ENCODE results near the gene C1orf146. TPM values are rescaled to one million over a fixed set of nuclear protein-coding genes. Genes with fewer than 3 reads are reported as not detected.

Gene C1orf146
- not detected in 2 replicates for total RNA-seq

- Mint-ChIP-seq H3K36me3 (ENCODE audit: low read depth) (no peaks in the 10 kb centered on the region), H3K27ac (no peak within 1 kb of the TSS), H3K27me3 (ENCODE audit: insufficient read depth) (no peaks in the 10 kb centered on the region), H3K9me3 (no peaks in the 10 kb centered on the region), H3K4me1 (ENCODE audit: low read depth) (no peaks in the 10 kb centered on the region), H3K4me3 (no peak within 1 kb of the TSS)
- no peak for DNase-seq (ENCODE audit: low spot score)
- intact Hi-C loops (cut with micrococcal nuclease) = no loop called here
Observed at GRCh38 chr1:92217721-92218120, at the start of gene C1orf146. Gene C1orf146 (plus strand): TSS chr1:92217915. CDS start chr1:92231421, 13,506 bp downstream.

- intact Hi-C loops (cut with micrococcal nuclease) = no loop called here
- no peaks in the 10 kb centered on the region for H3K4me1 Mint-ChIP-seq (ENCODE audit: low read depth)
- H3K27me3 Mint-ChIP-seq (ENCODE audit: insufficient read depth) = no peaks in the 10 kb centered on the region
- no peak for DNase-seq (ENCODE audit: low spot score)
- no peak overlapping the region for H3K4me3 Mint-ChIP-seq
- H3K9me3 Mint-ChIP-seq = no peaks in the 10 kb centered on the region
- H3K36me3 Mint-ChIP-seq (ENCODE audit: low read depth) = no peaks in the 10 kb centered on the region
- H3K27ac Mint-ChIP-seq = no peak overlapping the region
Observed at GRCh38 chr1:92168657-92169056, 49.1 kb upstream of the C1orf146 start.

- Mint-ChIP-seq H3K27ac (no peak overlapping the region), H3K27me3 (ENCODE audit: insufficient read depth) (no peaks in the 10 kb centered on the region), H3K4me1 (ENCODE audit: low read depth) (no peaks in the 10 kb centered on the region), H3K9me3 (no peaks in the 10 kb centered on the region), H3K36me3 (ENCODE audit: low read depth) (no peaks in the 10 kb centered on the region), H3K4me3 (no peak overlapping the region)
- no peak for DNase-seq (ENCODE audit: low spot score)
- intact Hi-C loops (cut with micrococcal nuclease) = no loop called here
Observed at GRCh38 chr1:92169214-92170005, 48.3 kb upstream of the C1orf146 start.

- intact Hi-C loops (cut with micrococcal nuclease) = no loop called here
- Mint-ChIP-seq H3K36me3 (ENCODE audit: low read depth) (no peaks in the 10 kb centered on the region), H3K27me3 (ENCODE audit: insufficient read depth) (peaks cover 3% of the 10 kb centered on the region), H3K4me3 (no peak overlapping the region), H3K9me3 (no peaks in the 10 kb centered on the region), H3K27ac (no peak overlapping the region), H3K4me1 (ENCODE audit: low read depth) (no peaks in the 10 kb centered on the region)
- DNase-seq (ENCODE audit: low spot score) = no peak
Observed at GRCh38 chr1:92184632-92185031, 33.1 kb upstream of the C1orf146 start.

- Mint-ChIP-seq H3K27me3 (ENCODE audit: insufficient read depth) (peaks cover 3% of the 10 kb centered on the region), H3K4me1 (ENCODE audit: low read depth) (no peaks in the 10 kb centered on the region), H3K36me3 (ENCODE audit: low read depth) (no peaks in the 10 kb centered on the region), H3K4me3 (no peak overlapping the region), H3K9me3 (no peaks in the 10 kb centered on the region), H3K27ac (no peak overlapping the region)
- no peak for DNase-seq (ENCODE audit: low spot score)
- intact Hi-C loops (cut with micrococcal nuclease) = no loop called here
Observed at GRCh38 chr1:92186081-92186480, 31.6 kb upstream of the C1orf146 start.

- Mint-ChIP-seq H3K4me1 (ENCODE audit: low read depth) (no peaks in the 10 kb centered on the region), H3K4me3 (no peak overlapping the region), H3K27me3 (ENCODE audit: insufficient read depth) (peaks cover 3% of the 10 kb centered on the region), H3K36me3 (ENCODE audit: low read depth) (no peaks in the 10 kb centered on the region), H3K27ac (no peak overlapping the region), H3K9me3 (no peaks in the 10 kb centered on the region)
- no peak for DNase-seq (ENCODE audit: low spot score)
- intact Hi-C loops (cut with micrococcal nuclease) = no loop called here
Observed at GRCh38 chr1:92188436-92189255, 29.1 kb upstream of the C1orf146 start.

GRCh38 chr1:92191726-92192125 is 26.0 kb upstream of the C1orf146 start:
- DNase-seq (ENCODE audit: low spot score) = no peak
- Mint-ChIP-seq H3K27me3 (ENCODE audit: insufficient read depth) (peaks cover 1% of the 10 kb centered on the region), H3K36me3 (ENCODE audit: low read depth) (no peaks in the 10 kb centered on the region), H3K9me3 (no peaks in the 10 kb centered on the region), H3K4me3 (no peak overlapping the region), H3K27ac (no peak overlapping the region), H3K4me1 (ENCODE audit: low read depth) (peaks cover under 1% of the 10 kb centered on the region)
- intact Hi-C loops (cut with micrococcal nuclease) = no loop called here

GRCh38 chr1:92192246-92192645 is 25.5 kb upstream of the C1orf146 start:
- no peak for DNase-seq (ENCODE audit: low spot score)
- Mint-ChIP-seq H3K36me3 (ENCODE audit: low read depth) (no peaks in the 10 kb centered on the region), H3K4me3 (no peak overlapping the region), H3K27ac (no peak overlapping the region), H3K27me3 (ENCODE audit: insufficient read depth) (no peaks in the 10 kb centered on the region), H3K9me3 (no peaks in the 10 kb centered on the region), H3K4me1 (ENCODE audit: low read depth) (peaks cover 5% of the 10 kb centered on the region)
- intact Hi-C loops (cut with micrococcal nuclease) = no loop called here

GRCh38 chr1:92194511-92194910 is 23.2 kb upstream of the C1orf146 start:
- Mint-ChIP-seq H3K27me3 (ENCODE audit: insufficient read depth) (no peaks in the 10 kb centered on the region), H3K27ac (no peak overlapping the region), H3K36me3 (ENCODE audit: low read depth) (no peaks in the 10 kb centered on the region), H3K4me3 (no peak overlapping the region), H3K9me3 (no peaks in the 10 kb centered on the region), H3K4me1 (ENCODE audit: low read depth) (peaks cover 5% of the 10 kb centered on the region)
- intact Hi-C loops (cut with micrococcal nuclease) = no loop called here
- DNase-seq (ENCODE audit: low spot score) = no peak

- intact Hi-C loops (cut with micrococcal nuclease) = no loop called here
- H3K27ac Mint-ChIP-seq = peak overlapping the region; percentile 15
Observed at GRCh38 chr1:92201973-92202372, 15.7 kb upstream of the C1orf146 start.

GRCh38 chr1:92203105-92203504 is 14.6 kb upstream of the C1orf146 start:
- DNase-seq (ENCODE audit: low spot score) = no peak
- no peaks in the 10 kb centered on the region for H3K27me3 Mint-ChIP-seq (ENCODE audit: insufficient read depth)
- peaks cover 20% of the 10 kb centered on the region for H3K9me3 Mint-ChIP-seq
- peaks cover 20% of the 10 kb centered on the region for H3K4me1 Mint-ChIP-seq (ENCODE audit: low read depth)
- intact Hi-C loops (cut with micrococcal nuclease) = no loop called here
- H3K27ac Mint-ChIP-seq = no peak overlapping the region
- H3K36me3 Mint-ChIP-seq (ENCODE audit: low read depth) = peaks cover 9% of the 10 kb centered on the region
- no peak overlapping the region for H3K4me3 Mint-ChIP-seq

More at GRCh38 chr1:92201973-92202372, 15.7 kb upstream of the C1orf146 start:
- no peak for DNase-seq (ENCODE audit: low spot score)
- Mint-ChIP-seq H3K4me1 (ENCODE audit: low read depth) (peaks cover 21% of the 10 kb centered on the region), H3K27me3 (ENCODE audit: insufficient read depth) (no peaks in the 10 kb centered on the region), H3K36me3 (ENCODE audit: low read depth) (peaks cover 9% of the 10 kb centered on the region), H3K9me3 (peaks cover 20% of the 10 kb centered on the region), H3K4me3 (no peak overlapping the region)

GRCh38 chr1:92210701-92211100 is 7.0 kb upstream of the C1orf146 start:
- intact Hi-C loops (cut with micrococcal nuclease) = no loop called here
- H3K27ac Mint-ChIP-seq = no peak overlapping the region
- H3K4me1 Mint-ChIP-seq (ENCODE audit: low read depth) = no peaks in the 10 kb centered on the region
- DNase-seq (ENCODE audit: low spot score) = no peak
- H3K27me3 Mint-ChIP-seq (ENCODE audit: insufficient read depth) = peaks cover 6% of the 10 kb centered on the region
- peaks cover 10% of the 10 kb centered on the region for H3K9me3 Mint-ChIP-seq
- no peak overlapping the region for H3K4me3 Mint-ChIP-seq
- no peaks in the 10 kb centered on the region for H3K36me3 Mint-ChIP-seq (ENCODE audit: low read depth)

- peaks cover 6% of the 10 kb centered on the region for H3K27me3 Mint-ChIP-seq (ENCODE audit: insufficient read depth)
- H3K9me3 Mint-ChIP-seq = peaks cover 6% of the 10 kb centered on the region
- no peak overlapping the region for H3K4me3 Mint-ChIP-seq
- DNase-seq (ENCODE audit: low spot score) = no peak
- intact Hi-C loops (cut with micrococcal nuclease) = no loop called here
- no peaks in the 10 kb centered on the region for H3K36me3 Mint-ChIP-seq (ENCODE audit: low read depth)
- no peaks in the 10 kb centered on the region for H3K4me1 Mint-ChIP-seq (ENCODE audit: low read depth)
- no peak overlapping the region for H3K27ac Mint-ChIP-seq
Observed at GRCh38 chr1:92211166-92211565, 6.5 kb upstream of the C1orf146 start.
